Sigmoid colon (tissue), 7 donors: ENCODE data around the gene FSD1. TPM values are rescaled to one million over a fixed set of nuclear protein-coding genes. Genes with fewer than 3 reads are reported as not detected.

Experiments
- DNase-seq: peaks from one replicate; pipeline ENCODE4 v3.0.0-alpha.2; 2019
- H3K27ac ChIP-seq, 4 donors: fragments of 200-600 bp; sonication (generic); one replicate each; pipeline ENCODE4 v1.5.1; 2016 to 2019; ENCODE audit warnings: mild to moderate bottlenecking in 1 of 4
- H3K27me3 ChIP-seq, 3 donors: fragments of 200-600 bp; sonication (generic); one replicate each; pipeline ENCODE4 v1.5.1; 2019; ENCODE audit warnings: mild to moderate bottlenecking in 1 of 3
- H3K36me3 ChIP-seq, 4 donors: fragments of 200-600 bp; sonication (generic); one replicate each; pipeline ENCODE4 v1.5.1; 2016 to 2019
- H3K4me1 ChIP-seq, 4 donors: fragments of 200-600 bp; sonication (generic); one replicate each; pipeline ENCODE4 v1.5.1; 2017 to 2019
- H3K4me3 ChIP-seq, 4 donors: fragments of 200-600 bp; sonication (generic); one replicate each; pipeline ENCODE4 v1.5.1; 2017 to 2019; ENCODE audit warnings: mild to moderate bottlenecking in 2 of 4, moderate library complexity in 1 of 4
- H3K9me3 ChIP-seq, 4 donors: fragments of 200-600 bp in 3 of 4; sonication (generic) in 3 of 4; one replicate each; pipeline versions ENCODE4 v1.5.1 to v1.6.1; 2013 to 2019
- CTCF ChIP-seq, 4 experiments: fragments of 450-650 bp in 3 of 4; fragments of 200-600 bp in 1 of 4; IDR thresholded peaks; one replicate each; pipeline ENCODE4 v1.5.1; 2016 to 2019; ENCODE audit warnings: antibody characterized with exemption in 4 of 4, mild to moderate bottlenecking in 3 of 4, moderate library complexity in 2 of 4
- EP300 ChIP-seq, 4 donors: sonication (generic); formaldehyde crosslinking; IDR thresholded peaks; one replicate each; pipeline ENCODE4 v1.6.1; 2017; ENCODE audit warnings: antibody characterized with exemption in 4 of 4
- POLR2A ChIP-seq, 2 donors: fragments of 450-650 bp; IDR thresholded peaks; one replicate each; pipeline ENCODE4 v1.6.1; 2016; ENCODE audit warnings: antibody characterized with exemption in 2 of 2, mild to moderate bottlenecking in 2 of 2, moderate library complexity in 2 of 2
- POLR2AphosphoS5 ChIP-seq, 4 donors: sonication (generic); formaldehyde crosslinking; IDR thresholded peaks; one replicate each; pipeline ENCODE4 v1.6.1; 2017; ENCODE audit warnings: antibody characterized with exemption in 4 of 4
- WGBS, 2 donors: extraction: QIAGEN DNeasy Blood & Tissue Kit; methylation state at CpG; one replicate each; pipeline ENCODE4 v1.1.7; 2013; 5-methylcytosine and 5-hydroxymethylcytosine counted together
- intact Hi-C: fragments of 100-400 bp; cut with DNase I; formaldehyde crosslinking; loops from one replicate; pipeline ENCODE4 v1.15.1; 2023
- polyA plus RNA-seq, 3 donors: library from polyadenylated mRNA; stranded (reverse); fragments of 200-250 nt; gene quantifications; one replicate each; pipeline ENCODE4 v1.2.3, GENCODE V29; 2013
- total RNA-seq, 4 donors: library from RNA; depleted of rRNA; stranded (reverse); fragments of >200 nt; gene quantifications; one replicate each; pipeline ENCODE4 v1.1.0, GENCODE V29; 2016
- donor health status: healthy with polysubstance abuse.
- donor health status: Bipolar disorder and iron deficiency.
- donor health status: healthy.

FSD1 gene
- total and polyA plus RNA-seq, 7 donors = 1.1 to 2.6 (median 1.5) TPM; not detected in 3

GRCh38 chr19:4298810-4299550 is 5.4 kb upstream of the FSD1 start:
- H3K27me3 ChIP-seq = peaks cover 0 to 24% (median 10%) of the 10 kb centered on the region in 3 donors
- H3K27ac ChIP-seq = no peak overlapping the region
- 83 to 90% methylated on average over 8 of the region's 8 CpGs for WGBS, 2 donors
- DNase-seq = no peak
- intact Hi-C loops = no loop called here
- TF ChIP-seq POLR2A (IDR thresholded peaks at IDR 0.05) (no peak), CTCF (IDR thresholded peaks at IDR 0.05) (no peak), POLR2AphosphoS5 (IDR thresholded peaks at IDR 0.05) (no peak), EP300 (IDR thresholded peaks at IDR 0.05) (no peak)
- H3K4me3 ChIP-seq = no peak overlapping the region
- no peaks in the 10 kb centered on the region for H3K36me3 ChIP-seq
- no peaks in the 10 kb centered on the region for H3K9me3 ChIP-seq
- no peaks in the 10 kb centered on the region for H3K4me1 ChIP-seq

GRCh38 chr19:4300589-4300988 is 3.8 kb upstream of the FSD1 start:
- no peak for DNase-seq
- Histone ChIP-seq H3K9me3 (no peaks in the 10 kb centered on the region), H3K27me3 (peaks cover 0 to 33% (median 21%) of the 10 kb centered on the region in 3 donors), H3K4me1 (peaks cover 0 to 10% (median 4%) of the 10 kb centered on the region in 4 donors), H3K27ac (no peak overlapping the region), H3K36me3 (no peaks in the 10 kb centered on the region), H3K4me3 (no peak overlapping the region)
- intact Hi-C loops = no loop called here
- no peak for TF ChIP-seq EP300 (IDR thresholded peaks at IDR 0.05)
- TF ChIP-seq POLR2A (IDR thresholded peaks at IDR 0.05) = no peak
- TF ChIP-seq CTCF (IDR thresholded peaks at IDR 0.05) = no peak
- no peak for TF ChIP-seq POLR2AphosphoS5 (IDR thresholded peaks at IDR 0.05)
- WGBS, 2 donors = 89 to 90% methylated on average over 3 of the region's 3 CpGs

- 48 to 57% methylated on average over 13 of the region's 13 CpGs for WGBS, 2 donors
- H3K4me1 ChIP-seq = peaks cover 0 to 10% (median 4%) of the 10 kb centered on the region in 4 donors
- no peak overlapping the region for H3K27ac ChIP-seq
- DNase-seq = no peak
- no peaks in the 10 kb centered on the region for H3K9me3 ChIP-seq
- intact Hi-C loops = no loop called here
- H3K27me3 ChIP-seq = peaks cover 0 to 23% (median 23%) of the 10 kb centered on the region in 3 donors
- no peaks in the 10 kb centered on the region for H3K36me3 ChIP-seq
- TF ChIP-seq POLR2A (IDR thresholded peaks at IDR 0.05) (no peak), CTCF (IDR thresholded peaks at IDR 0.05) (no peak), EP300 (IDR thresholded peaks at IDR 0.05) (no peak), POLR2AphosphoS5 (IDR thresholded peaks at IDR 0.05) (no peak)
- H3K4me3 ChIP-seq = no peak overlapping the region
Measured at GRCh38 chr19:4301590-4302242, 2.7 kb upstream of the FSD1 start.

- intact Hi-C loops = no loop called here
- no peak for DNase-seq
- Histone ChIP-seq H3K27ac (no peak within 1 kb of the TSS), H3K36me3 (no peaks in the 10 kb centered on the region), H3K9me3 (no peaks in the 10 kb centered on the region), H3K27me3 (peaks cover 0 to 23% (median 22%) of the 10 kb centered on the region in 3 donors), H3K4me1 (peaks cover 0 to 10% (median 4%) of the 10 kb centered on the region in 4 donors), H3K4me3 (no peak within 1 kb of the TSS)
- 37 to 57% methylated on average over 8 of the region's 8 CpGs for WGBS, 2 donors
- TF ChIP-seq EP300 (IDR thresholded peaks at IDR 0.05) = no peak
- TF ChIP-seq POLR2A (IDR thresholded peaks at IDR 0.05) = no peak
- no peak for TF ChIP-seq POLR2AphosphoS5 (IDR thresholded peaks at IDR 0.05)
- TF ChIP-seq CTCF (IDR thresholded peaks at IDR 0.05) = no peak
Measured at GRCh38 chr19:4302243-4302640, 2.2 kb upstream of the FSD1 start, which contains the start of gene TMIGD2. TMIGD2 (minus strand) TSS chr19:4302389; CDS start chr19:4302385, 4 bp downstream.
